ENCODE measurements around the gene RPL10.

RPL10 gene

DNA sequence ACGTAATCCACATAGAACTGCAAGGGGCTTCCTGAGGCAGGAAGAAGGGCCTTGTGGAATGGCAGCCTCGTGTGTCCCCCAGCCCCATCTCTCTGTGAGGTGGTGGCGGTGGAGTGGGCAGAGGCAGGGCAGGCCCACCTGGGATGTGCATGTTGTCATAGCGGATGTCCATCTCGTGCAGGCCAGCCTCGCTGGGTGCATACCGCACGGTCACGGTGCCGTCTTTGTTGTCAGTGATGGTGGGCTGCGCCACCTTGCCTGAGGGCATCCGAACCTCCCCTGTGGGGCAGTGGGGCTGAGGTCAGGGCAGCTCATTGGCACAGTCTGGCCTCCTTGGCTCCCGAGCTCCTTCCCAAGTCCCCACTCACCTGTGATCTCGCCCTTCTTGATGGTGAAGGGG is 44.2 kb upstream of the RPL10 start:
- TF ChIP-seq FOXM1 (IDR thresholded peaks at IDR 0.05; ENCODE audit: borderline replicate concordance, low read depth), result no peak
- TF ChIP-seq CREB1 (IDR thresholded peaks at IDR 0.05; ENCODE audit: low read depth), result no peak
- TF ChIP-seq ZBTB7A (IDR thresholded peaks at IDR 0.05; ENCODE audit: low read depth), result no peak
- no peak for TF ChIP-seq TEAD4 (IDR thresholded peaks at IDR 0.05)
- no peak for TF ChIP-seq TAF1 (IDR thresholded peaks at IDR 0.05; ENCODE audit: low read depth)
- TF ChIP-seq NFIC (IDR thresholded peaks at IDR 0.05), result no peak
- TF ChIP-seq, protein P1, sequence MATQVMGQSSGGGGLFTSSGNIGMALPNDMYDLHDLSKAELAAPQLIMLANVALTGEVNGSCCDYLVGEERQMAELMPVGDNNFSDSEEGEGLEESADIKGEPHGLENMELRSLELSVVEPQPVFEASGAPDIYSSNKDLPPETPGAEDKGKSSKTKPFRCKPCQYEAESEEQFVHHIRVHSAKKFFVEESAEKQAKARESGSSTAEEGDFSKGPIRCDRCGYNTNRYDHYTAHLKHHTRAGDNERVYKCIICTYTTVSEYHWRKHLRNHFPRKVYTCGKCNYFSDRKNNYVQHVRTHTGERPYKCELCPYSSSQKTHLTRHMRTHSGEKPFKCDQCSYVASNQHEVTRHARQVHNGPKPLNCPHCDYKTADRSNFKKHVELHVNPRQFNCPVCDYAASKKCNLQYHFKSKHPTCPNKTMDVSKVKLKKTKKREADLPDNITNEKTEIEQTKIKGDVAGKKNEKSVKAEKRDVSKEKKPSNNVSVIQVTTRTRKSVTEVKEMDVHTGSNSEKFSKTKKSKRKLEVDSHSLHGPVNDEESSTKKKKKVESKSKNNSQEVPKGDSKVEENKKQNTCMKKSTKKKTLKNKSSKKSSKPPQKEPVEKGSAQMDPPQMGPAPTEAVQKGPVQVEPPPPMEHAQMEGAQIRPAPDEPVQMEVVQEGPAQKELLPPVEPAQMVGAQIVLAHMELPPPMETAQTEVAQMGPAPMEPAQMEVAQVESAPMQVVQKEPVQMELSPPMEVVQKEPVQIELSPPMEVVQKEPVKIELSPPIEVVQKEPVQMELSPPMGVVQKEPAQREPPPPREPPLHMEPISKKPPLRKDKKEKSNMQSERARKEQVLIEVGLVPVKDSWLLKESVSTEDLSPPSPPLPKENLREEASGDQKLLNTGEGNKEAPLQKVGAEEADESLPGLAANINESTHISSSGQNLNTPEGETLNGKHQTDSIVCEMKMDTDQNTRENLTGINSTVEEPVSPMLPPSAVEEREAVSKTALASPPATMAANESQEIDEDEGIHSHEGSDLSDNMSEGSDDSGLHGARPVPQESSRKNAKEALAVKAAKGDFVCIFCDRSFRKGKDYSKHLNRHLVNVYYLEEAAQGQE (IDR thresholded peaks at IDR 0.05; ENCODE audit: low read depth), result no peak
- TF ChIP-seq TCF12 (IDR thresholded peaks at IDR 0.05; ENCODE audit: low read depth), result no peak
- TF ChIP-seq EGR1 (IDR thresholded peaks at IDR 0.05), result no peak
- TF ChIP-seq, protein P2, sequence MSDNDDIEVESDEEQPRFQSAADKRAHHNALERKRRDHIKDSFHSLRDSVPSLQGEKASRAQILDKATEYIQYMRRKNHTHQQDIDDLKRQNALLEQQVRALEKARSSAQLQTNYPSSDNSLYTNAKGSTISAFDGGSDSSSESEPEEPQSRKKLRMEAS (IDR thresholded peaks at IDR 0.05), result no peak
- TF ChIP-seq CEBPB (IDR thresholded peaks at IDR 0.05), result no peak
- TF ChIP-seq, protein P3, sequence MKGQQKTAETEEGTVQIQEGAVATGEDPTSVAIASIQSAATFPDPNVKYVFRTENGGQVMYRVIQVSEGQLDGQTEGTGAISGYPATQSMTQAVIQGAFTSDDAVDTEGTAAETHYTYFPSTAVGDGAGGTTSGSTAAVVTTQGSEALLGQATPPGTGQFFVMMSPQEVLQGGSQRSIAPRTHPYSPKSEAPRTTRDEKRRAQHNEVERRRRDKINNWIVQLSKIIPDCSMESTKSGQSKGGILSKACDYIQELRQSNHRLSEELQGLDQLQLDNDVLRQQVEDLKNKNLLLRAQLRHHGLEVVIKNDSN (IDR thresholded peaks at IDR 0.05), result no peak
- no peak for TF ChIP-seq YY1 (IDR thresholded peaks at IDR 0.05; ENCODE audit: low read depth)
- TF ChIP-seq EP300 (IDR thresholded peaks at IDR 0.05; ENCODE audit: borderline replicate concordance), result no peak
- TF ChIP-seq RAD21 (IDR thresholded peaks at IDR 0.05; ENCODE audit: low read depth), result no peak

DNA sequence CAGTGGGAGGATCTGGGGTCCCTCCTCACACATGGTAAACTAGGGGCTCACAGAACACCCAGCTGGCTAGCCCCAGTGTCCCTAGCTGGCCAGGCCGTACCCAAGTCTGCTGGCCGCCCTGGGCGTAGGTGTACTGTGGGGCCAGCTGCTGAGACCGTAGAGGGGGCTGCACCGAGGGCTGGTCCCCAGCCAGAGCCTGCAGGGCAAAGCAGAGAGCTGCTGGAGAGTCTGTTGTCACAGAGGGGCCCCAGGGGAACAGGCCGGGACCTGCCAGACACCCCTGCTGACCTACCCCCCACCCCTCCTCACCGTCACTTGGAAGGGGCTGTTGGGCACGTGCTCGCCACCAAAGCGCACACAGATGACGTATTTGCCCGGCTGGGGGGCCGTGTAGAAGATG is 43.7 kb upstream of the RPL10 start:
- TF ChIP-seq TAF1 (IDR thresholded peaks at IDR 0.05; ENCODE audit: low read depth) (no peak), FOXM1 (IDR thresholded peaks at IDR 0.05; ENCODE audit: borderline replicate concordance, low read depth) (no peak), NFIC (IDR thresholded peaks at IDR 0.05) (no peak), RAD21 (IDR thresholded peaks at IDR 0.05; ENCODE audit: low read depth) (no peak), CREB1 (IDR thresholded peaks at IDR 0.05; ENCODE audit: low read depth) (no peak), EP300 (IDR thresholded peaks at IDR 0.05; ENCODE audit: borderline replicate concordance) (no peak), EGR1 (IDR thresholded peaks at IDR 0.05) (no peak)
- TF ChIP-seq, protein P1 (IDR thresholded peaks at IDR 0.05; ENCODE audit: low read depth), result no peak

GRCh38 chrX:154355094-154355775 is 42.9 kb upstream of the RPL10 start:
- TF ChIP-seq EGR1 (IDR thresholded peaks at IDR 0.05), result no peak
- TF ChIP-seq TEAD4 (IDR thresholded peaks at IDR 0.05), result no peak
- TF ChIP-seq RAD21 (IDR thresholded peaks at IDR 0.05; ENCODE audit: low read depth), result no peak
- TF ChIP-seq CREB1 (IDR thresholded peaks at IDR 0.05; ENCODE audit: low read depth), result no peak
- TF ChIP-seq, protein P3 (IDR thresholded peaks at IDR 0.05), result no peak
- no peak for TF ChIP-seq NFIC (IDR thresholded peaks at IDR 0.05)
- TF ChIP-seq YY1 (IDR thresholded peaks at IDR 0.05; ENCODE audit: low read depth), result no peak
- no peak for TF ChIP-seq TCF12 (IDR thresholded peaks at IDR 0.05; ENCODE audit: low read depth)
- TF ChIP-seq, protein P2 (IDR thresholded peaks at IDR 0.05), result no peak
- no peak for TF ChIP-seq EP300 (IDR thresholded peaks at IDR 0.05; ENCODE audit: borderline replicate concordance)
- no peak for TF ChIP-seq TAF1 (IDR thresholded peaks at IDR 0.05; ENCODE audit: low read depth)
- TF ChIP-seq FOXM1 (IDR thresholded peaks at IDR 0.05; ENCODE audit: borderline replicate concordance, low read depth), result no peak
- TF ChIP-seq ZBTB7A (IDR thresholded peaks at IDR 0.05; ENCODE audit: low read depth), result no peak
- no peak for TF ChIP-seq CEBPB (IDR thresholded peaks at IDR 0.05)
- TF ChIP-seq, protein P1 (IDR thresholded peaks at IDR 0.05; ENCODE audit: low read depth), result no peak

DNA sequence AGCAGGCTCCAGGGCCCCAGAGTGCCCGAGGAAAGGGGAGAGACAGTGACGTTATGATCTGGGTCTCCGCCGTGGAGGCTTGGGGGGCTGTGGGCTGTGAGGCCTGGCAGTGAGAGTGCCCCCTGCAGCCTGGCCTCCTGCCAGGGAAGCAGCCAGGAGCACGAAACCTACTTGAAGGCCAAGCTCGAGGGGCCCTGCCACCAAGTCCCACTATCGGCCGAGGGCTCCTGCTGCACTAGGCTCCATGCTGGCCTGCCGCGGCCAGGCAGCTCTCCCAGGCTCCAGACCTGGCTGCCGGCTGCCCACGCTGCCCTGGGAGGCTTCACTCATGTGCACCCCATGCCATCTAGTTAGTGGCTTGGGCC is 42.4 kb upstream of the RPL10 start:
- no peak for TF ChIP-seq TCF12 (IDR thresholded peaks at IDR 0.05; ENCODE audit: low read depth)
- TF ChIP-seq, protein P3 (IDR thresholded peaks at IDR 0.05), result no peak
- no peak for TF ChIP-seq FOXM1 (IDR thresholded peaks at IDR 0.05; ENCODE audit: borderline replicate concordance, low read depth)
- TF ChIP-seq ZBTB7A (IDR thresholded peaks at IDR 0.05; ENCODE audit: low read depth), result no peak
- TF ChIP-seq EGR1 (IDR thresholded peaks at IDR 0.05), result no peak
- TF ChIP-seq, protein P1 (IDR thresholded peaks at IDR 0.05; ENCODE audit: low read depth), result no peak
- no peak for TF ChIP-seq TEAD4 (IDR thresholded peaks at IDR 0.05)
- TF ChIP-seq RAD21 (IDR thresholded peaks at IDR 0.05; ENCODE audit: low read depth), result no peak
- no peak for TF ChIP-seq CEBPB (IDR thresholded peaks at IDR 0.05)
- no peak for TF ChIP-seq CREB1 (IDR thresholded peaks at IDR 0.05; ENCODE audit: low read depth)
- no peak for TF ChIP-seq NFIC (IDR thresholded peaks at IDR 0.05)
- TF ChIP-seq TAF1 (IDR thresholded peaks at IDR 0.05; ENCODE audit: low read depth), result no peak
- TF ChIP-seq EP300 (IDR thresholded peaks at IDR 0.05; ENCODE audit: borderline replicate concordance), result no peak
- TF ChIP-seq, protein P2 (IDR thresholded peaks at IDR 0.05), result no peak
- TF ChIP-seq YY1 (IDR thresholded peaks at IDR 0.05; ENCODE audit: low read depth), result no peak
